ENCODE data around the gene USP17L22.
"Not testable (repeated sequence)": the region's sequence is repeated elsewhere in the genome, so short reads cannot be mapped to it uniquely, and the experiment has no call there.

GRCh38 chr4:9243579-9243978 lies 23.8 kb upstream of the USP17L22 start, which contains the start of gene USP17L17:
- not testable (repeated sequence) for TF ChIP-seq GATA2, GATA3 (IDR thresholded peaks at IDR 0.05; ENCODE audit: low read depth, low read length)
